GM10248 (cell line): ENCODE data around the gene CCDC86.

ENCODE experiments used
- CTCF ChIA-PET: fragments of 300-600 bp; sonication (Branson Sonifier 250); formaldehyde crosslinking; extraction: SDS; loops from one replicate; lab custom pipeline; 2021; ENCODE audit warnings: antibody characterized with exemption; lab: Yijun Ruan, JAX
- POLR2A ChIA-PET: fragments of 350-650 bp; sonication (Branson Sonifier 250); formaldehyde crosslinking; extraction: SDS; loops from one replicate; lab custom pipeline; 2020; ENCODE audit warnings: antibody characterized with exemption; lab: Yijun Ruan, JAX
- DNase-seq: peaks from one replicate; pipeline ENCODE4 v3.0.0; 2012; ENCODE audit errors: extremely low spot score
- TF ChIP-seq, protein P1 (sequence below): IDR thresholded peaks from 2 replicates; pipeline ENCODE4 v1.5.1; 2012; ENCODE audit warnings: mild to moderate bottlenecking, low read depth; ENCODE audit errors: extremely low read depth, missing control alignments, control extremely low read depth

CCDC86 gene

DNA sequence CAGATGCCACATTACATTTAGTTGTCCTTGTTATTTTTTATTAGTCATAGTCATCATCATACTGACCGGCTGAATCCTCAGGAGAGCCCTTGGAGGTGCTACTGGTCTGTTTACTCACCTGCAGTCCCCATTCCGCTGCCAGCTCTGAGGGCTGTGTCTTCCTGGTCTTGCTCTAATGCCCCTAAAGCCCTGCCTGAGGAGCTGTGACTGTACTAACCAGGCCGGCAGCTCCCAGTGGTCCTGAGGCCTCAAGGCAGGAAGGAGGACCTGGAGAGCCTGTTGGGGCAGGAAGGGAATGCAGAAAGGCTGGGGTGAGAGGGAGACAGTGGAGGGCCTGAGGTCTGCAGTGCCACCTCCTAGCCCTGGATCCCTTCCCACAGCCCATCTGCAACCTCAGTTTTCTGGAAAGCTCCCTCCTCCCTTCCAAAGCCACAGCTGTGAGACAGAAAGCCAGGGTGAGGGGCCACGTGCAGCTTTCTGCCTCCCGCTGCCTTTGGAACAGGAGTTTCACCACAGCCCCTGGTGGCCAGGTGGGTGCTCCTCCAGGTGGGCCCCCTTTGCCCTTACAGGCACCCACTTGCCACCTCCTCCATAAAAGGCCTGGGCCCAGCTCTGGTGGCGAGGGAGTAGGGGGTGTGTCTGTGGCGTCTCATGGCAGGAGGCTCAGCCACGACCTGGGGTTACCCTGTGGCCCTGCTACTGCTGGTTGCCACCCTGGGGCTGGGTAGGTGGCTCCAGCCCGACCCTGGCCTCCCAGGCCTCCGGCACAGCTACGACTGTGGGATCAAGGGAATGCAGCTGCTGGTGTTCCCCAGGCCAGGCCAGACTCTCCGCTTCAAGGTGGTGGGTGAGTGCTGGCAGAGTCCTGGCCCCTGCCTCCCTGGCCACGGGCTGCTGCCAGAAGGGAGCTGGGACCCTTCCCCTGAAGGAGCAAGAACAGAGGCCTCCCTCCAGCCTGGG is 25.3 kb downstream of the CCDC86 start, which contains the start of gene ZP1:
TSS of gene ZP1 (plus strand) at position 632 of the 960 bp plus-strand sequence. CDS start at position 652, 20 bp downstream.
- no peak for DNase-seq
- ChIA-PET CTCF (interaction anchor here (0.7 to 2.4 kb wide), 5 partner anchors 9 to 105 kb away, joined by 3 to 12 read pairs (median 3); no protein-coding TSS in a partner anchor), POLR2A (no interaction called here)
- TF ChIP-seq, protein P1, sequence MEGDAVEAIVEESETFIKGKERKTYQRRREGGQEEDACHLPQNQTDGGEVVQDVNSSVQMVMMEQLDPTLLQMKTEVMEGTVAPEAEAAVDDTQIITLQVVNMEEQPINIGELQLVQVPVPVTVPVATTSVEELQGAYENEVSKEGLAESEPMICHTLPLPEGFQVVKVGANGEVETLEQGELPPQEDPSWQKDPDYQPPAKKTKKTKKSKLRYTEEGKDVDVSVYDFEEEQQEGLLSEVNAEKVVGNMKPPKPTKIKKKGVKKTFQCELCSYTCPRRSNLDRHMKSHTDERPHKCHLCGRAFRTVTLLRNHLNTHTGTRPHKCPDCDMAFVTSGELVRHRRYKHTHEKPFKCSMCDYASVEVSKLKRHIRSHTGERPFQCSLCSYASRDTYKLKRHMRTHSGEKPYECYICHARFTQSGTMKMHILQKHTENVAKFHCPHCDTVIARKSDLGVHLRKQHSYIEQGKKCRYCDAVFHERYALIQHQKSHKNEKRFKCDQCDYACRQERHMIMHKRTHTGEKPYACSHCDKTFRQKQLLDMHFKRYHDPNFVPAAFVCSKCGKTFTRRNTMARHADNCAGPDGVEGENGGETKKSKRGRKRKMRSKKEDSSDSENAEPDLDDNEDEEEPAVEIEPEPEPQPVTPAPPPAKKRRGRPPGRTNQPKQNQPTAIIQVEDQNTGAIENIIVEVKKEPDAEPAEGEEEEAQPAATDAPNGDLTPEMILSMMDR, result no peak

DNA sequence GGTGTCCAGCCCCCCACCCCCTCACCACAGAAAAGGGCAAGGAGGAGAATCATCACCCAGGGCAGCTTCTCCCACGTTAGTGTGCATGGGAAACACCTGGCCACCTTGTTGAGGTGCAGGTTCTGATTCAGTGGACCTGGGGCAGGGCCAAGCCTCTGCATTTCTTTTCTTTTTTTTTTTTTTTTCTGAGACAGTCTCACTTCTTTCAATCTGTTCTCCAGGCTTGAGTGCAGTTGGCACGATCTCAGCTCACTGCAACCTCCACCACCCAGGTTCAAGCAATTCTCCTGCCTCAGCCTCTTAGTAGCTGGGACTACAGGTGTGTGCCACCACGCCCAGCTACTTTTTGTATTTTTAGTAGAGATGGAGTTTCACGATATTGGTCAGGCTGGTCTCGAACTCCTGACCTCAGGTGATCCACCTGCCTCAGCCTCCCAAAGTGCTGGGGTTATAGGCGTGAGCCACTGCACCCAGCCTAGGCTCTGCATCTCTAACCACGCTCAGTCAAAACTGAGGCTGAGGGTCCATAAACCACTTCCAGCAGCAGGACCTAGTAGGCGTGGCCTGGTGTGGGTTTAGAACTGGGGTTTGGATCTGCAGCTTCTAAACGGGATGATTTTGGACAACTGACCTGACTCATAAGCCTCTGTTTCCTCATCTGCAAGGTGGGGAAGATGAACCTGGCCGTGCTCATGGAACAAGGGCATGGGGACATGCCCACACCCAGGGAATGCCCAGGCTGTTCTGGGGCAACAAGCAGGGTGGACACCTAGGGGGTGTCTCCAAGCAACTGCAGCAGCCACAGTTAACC is 26.2 kb downstream of the CCDC86 start:
- POLR2A ChIA-PET, result no interaction called here
- DNase-seq, result no peak
- TF ChIP-seq, protein P1, result no peak
- CTCF ChIA-PET, result interaction anchor here (0.7 to 2.4 kb wide), 5 partner anchors 32 to 93 kb away, joined by 3 to 12 read pairs (median 4); no protein-coding TSS in a partner anchor

DNA sequence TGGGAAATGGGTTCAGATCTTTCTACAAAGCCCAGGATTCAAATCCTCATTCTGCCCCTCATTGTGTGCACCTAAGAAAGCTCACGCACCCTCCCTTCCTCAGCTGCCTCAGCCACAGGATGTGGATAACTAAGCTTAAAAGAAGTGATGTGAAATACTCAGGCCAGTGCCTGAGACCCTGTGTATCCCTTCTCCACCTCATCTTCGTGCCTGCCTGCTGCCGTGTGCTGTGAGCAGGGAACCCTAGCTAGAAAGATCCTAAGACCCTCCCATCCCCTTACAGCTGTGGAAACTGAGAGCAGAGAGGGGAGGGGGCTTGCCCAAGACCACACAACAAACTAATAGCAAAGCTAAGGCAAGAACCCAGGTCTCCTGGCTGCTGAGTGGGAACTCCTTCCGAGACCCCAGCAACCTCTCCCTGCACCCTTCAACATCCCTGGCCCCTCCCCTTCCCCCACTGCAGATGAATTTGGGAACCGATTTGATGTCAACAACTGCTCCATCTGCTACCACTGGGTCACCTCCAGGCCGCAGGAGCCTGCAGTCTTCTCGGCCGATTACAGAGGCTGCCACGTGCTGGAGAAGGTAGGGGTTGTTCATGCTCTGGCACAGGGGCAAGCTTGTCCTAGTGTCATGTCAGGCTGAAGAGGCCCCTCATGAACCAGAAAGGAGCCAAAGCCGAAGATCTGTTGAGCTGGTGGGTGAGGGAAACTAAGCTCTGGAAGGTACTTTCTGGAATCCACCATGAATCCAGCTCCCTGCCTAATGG is 27.0 kb downstream of the CCDC86 start:
- ChIA-PET POLR2A (interaction anchor here (1.1 kb wide), 1 partner anchor 70 kb away, joined by 4 read pairs; no protein-coding TSS in a partner anchor), CTCF (interaction anchor here (1.0 to 2.4 kb wide), 5 partner anchors 19 to 94 kb away, joined by 3 to 12 read pairs (median 5); no protein-coding TSS in a partner anchor)
- TF ChIP-seq, protein P1, result no peak
- DNase-seq, result no peak

- ChIA-PET POLR2A (interaction anchor here (1.1 kb wide), 1 partner anchor 69 kb away, joined by 4 read pairs; no protein-coding TSS in a partner anchor), CTCF (interaction anchor here (1.0 to 2.4 kb wide), 4 partner anchors 18 to 94 kb away, joined by 4 to 12 read pairs (median 7); no protein-coding TSS in a partner anchor)
- no peak for DNase-seq
- TF ChIP-seq, protein P1, result no peak
Measured at GRCh38 chr11:60869451-60869825, 27.5 kb downstream of the CCDC86 start.

DNA sequence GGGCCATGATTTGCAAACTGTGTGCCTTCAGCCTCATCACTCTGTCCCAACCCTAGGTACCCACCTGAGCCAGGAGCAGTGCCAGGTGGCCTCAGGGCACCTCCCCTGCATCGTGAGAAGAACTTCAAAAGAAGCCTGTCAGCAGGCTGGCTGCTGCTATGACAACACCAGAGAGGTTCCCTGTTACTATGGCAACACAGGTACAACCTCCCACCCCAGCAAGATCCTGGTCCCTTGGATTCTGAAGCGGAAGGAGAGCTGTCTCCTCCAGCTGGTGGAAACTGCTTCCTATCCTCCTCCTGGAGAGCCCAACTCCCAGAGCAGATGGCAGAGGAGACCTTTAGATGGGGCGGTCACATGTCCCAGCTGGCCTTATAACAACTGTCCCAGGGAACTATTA is 28.4 kb downstream of the CCDC86 start:
- POLR2A ChIA-PET, result no interaction called here
- CTCF ChIA-PET, result interaction anchor here (1.0 to 2.4 kb wide), 4 partner anchors 17 to 95 kb away, joined by 3 to 19 read pairs (median 7); no protein-coding TSS in a partner anchor
- no peak for DNase-seq
- TF ChIP-seq, protein P1, result no peak
